Stimulated activated CD8-positive, alpha-beta memory T cell treated with anti-CD3 and anti-CD28 coated beads, Interleukin-12 subunit alpha, Interleukin-12 subunit beta, amount 100 ng/mL, for 24 hours (primary cell): ENCODE results near the gene DCDC2B.

Experiments
- DNase-seq: peaks from one replicate; pipeline ENCODE4 v3.0.0-alpha.2; 2020; ENCODE audit errors: extremely low read depth

DCDC2B gene

DNA sequence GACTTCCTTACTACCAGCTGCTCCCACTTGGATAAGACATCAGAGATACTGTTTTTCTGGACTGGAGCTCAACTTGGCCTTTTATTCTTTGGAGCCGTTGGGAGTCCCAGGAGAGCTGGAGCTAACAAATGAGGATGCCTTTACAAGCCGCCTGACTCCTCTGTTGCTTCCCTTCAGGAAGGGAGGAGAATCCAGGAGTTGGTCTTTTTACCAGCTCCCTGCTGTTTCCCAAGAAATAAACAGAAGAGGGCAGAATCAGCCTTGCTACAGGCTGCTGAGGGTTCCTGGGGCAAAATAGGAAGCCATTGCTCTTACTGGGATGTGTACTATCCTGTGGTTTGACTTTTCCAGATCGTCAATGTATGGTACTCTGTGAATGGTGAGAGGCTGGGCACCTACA, 14.8 kb downstream of the DCDC2B start:
- no peak for DNase-seq

DNA sequence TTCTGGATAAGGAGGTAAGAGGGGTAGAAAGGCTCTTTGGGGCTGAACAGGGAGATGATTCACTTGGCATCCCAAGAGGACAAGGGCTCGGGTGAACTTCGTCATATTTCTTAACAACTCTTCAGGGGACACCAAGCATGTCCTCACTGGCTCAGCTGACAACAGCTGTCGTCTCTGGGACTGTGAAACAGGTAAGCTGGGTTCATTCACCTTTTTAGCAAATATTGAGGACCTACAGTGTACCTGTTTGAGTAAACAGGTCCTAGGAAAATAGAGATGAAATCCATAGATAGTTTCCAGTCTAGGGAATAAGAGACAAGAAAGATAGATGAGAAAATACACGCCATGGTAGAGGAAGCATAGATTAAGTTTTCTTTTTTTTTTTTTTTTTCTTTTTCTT, 15.4 kb downstream of the DCDC2B start:
- no peak for DNase-seq

GRCh38 chr1:32228771-32229170, 19.9 kb downstream of the DCDC2B start:
- no peak for DNase-seq

- no peak for DNase-seq
Observed at GRCh38 chr1:32231843-32232432, 23.0 kb downstream of the DCDC2B start.

DNA sequence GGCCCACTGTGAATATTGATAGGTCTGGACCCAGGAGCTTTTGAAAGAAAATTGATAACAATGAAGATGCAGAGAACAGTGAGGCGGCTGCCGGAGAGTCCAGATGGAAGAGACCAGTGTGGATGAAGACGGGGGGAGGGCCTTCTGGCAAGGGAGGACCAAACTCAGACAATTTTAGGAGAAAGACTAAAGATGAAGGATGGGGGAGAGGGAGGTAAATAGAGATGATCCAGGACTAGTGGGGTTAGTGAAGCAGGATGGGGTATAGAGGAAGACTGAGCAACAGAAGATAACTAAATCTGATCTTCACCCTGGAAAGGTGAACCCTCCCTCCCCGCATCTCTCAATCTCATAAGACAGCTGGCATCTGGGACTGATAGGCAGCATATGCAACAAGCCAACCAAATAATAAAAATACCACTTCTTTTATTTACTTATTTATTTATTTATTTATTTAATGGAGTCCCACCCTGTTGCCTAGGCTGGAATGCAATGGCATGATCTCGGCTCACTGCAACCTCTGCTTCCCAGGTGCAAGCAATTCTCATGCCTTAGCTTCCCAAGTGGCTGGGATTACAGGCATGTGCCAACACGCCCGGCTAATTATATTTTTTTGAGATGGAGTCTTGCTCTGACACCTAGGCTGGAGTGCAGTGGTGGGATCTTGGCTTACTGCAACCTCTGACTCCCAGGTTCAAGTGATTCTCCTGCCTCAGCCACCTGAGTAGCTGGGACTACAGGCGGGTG, 23.8 kb downstream of the DCDC2B start:
- no peak for DNase-seq

DNA sequence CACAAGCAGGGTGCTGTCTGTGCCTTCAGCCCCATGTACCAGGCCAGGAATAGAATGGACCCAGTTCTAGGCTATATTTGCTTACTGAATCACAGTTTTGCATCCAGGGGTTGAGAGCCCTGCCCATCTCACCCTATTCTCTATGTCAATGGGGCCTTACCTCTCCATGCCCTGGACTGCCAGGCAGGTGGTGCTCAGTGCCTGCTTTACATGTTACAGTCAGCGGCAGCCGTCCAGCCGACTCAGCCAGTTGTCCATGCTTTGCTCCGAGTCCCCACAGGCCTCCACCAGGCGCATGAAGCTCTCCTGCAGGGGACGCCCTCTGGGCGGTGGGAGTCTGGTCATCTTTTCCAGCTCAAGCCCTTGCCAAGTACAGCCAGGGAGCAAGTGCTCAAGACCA, 25.9 kb downstream of the DCDC2B start:
- no peak for DNase-seq

DNA sequence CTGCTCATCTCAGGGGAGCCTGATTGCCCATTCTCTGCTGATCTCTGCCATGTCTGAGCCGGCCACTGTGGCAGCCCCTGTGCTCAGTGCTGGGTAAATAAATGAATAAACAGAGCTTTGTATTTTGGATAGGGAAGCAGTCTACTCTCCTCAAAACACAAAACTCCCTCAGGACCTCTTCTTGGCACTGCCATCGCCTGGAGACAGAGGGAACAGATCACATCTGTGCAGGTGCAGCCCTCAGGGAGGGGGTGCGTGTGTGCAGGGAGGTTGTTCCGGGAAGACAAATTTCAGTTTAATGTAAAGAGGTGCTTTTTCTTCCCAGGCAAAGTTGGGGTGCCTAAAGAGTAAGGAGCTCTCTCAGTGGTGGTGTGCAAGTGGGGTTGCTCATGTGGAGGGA, 30.4 kb downstream of the DCDC2B start:
- DNase-seq: no peak

DNA sequence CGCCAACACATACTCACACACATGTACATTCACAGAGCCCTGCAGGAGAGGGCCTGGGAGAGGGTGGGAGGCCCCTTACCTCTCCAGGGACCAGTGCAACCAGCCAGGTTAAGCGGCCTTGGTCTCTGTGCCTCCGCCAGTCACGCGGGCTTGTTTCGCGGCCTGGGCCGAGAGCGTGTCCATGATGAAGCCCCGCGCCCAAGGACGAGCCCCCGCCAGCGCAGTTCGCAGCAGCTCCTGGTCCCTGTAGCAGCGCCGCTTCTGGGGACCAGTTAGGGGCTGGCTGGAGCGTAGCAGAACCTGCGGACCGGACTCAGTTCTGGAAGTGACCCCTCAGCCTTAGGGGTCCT, 30.9 kb downstream of the DCDC2B start:
- DNase-seq: no peak

DNA sequence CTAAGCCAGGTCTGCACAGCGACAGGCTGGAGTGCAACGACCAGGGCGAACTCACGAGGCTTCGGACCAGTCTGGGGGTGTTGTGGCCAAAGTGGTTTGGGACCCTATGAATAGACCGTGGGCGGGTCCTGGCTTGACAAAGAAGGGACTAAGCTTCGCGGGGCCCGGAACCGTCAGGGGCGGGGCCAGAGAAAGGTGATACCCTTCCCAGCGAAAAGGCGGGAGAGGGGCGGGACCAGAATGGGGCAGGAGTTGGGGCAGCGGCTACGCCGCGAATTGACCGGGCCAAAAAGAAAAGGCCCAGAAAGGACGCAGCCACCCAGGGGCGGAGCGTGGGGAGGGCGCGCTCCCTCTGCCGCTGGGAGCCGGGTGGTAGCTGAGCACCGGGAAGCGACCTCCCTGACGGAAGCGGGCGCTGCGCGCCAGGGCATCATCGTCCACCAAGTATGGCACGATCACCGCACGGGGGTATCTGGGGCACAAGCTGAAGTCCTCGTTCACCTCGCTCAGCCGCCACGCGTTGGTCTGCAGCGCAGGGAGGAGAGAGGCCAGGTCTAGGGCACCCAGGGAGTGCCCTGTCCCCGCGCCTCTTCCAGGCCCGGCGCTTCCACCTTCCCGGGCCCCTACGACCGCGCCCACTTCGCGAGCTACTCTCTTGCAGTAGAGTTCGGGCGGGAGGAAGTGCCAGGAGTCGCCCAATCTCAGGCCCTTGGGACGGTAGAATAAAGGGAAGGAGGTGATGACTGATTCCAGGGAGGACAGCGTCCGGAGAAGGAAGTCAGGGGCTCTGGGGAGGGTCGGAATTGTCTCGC, 31.5 kb downstream of the DCDC2B start:
- DNase-seq: no peak

GRCh38 chr1:32241001-32241763, 32.3 kb downstream of the DCDC2B start:
- no peak for DNase-seq

DNA sequence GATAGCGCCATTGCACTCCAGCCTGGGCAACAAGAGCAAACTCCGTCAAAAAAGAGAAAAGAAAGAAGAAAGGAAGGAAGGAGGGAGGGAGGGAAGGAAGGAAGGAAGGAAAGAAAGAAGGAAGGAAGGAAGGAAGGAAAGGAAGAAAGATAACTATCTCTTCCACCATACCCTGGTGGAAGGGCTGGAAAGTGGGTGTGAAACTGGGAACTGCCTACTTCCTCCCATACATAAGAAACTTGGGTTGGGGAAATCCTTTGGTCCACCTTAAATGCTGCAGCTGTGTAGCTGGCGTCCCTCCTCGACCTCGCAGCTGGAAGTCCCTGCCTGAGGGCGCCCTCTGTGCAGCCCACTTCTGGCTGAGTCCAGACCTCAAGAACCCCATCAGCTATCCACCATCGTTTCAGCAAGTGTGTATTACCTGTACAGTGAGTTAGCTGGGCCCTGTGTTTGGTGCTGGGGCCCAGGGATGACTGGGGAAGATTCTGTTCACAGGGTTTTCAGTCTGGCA, 33.5 kb downstream of the DCDC2B start:
- no peak for DNase-seq

DNA sequence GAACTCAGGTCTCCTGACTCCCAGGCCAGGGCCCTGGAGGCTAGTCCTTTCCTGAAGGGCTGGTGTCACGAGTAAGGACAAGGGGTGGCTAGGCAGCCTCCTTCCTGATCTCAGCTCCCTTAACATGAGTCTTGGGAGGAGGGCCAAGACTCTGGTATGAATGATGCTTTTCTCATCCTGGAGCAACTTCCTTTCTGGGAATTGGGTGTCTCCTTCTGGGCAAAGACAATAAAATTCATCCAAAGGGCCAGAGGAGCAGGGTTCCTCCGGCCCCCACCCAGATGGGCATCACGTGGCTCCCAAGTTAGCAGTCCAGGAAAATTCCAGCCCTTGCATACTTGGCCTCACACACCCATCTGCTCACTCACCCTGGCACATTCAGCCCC, 38.0 kb downstream of the DCDC2B start, which contains the start of gene FAM167B:
Gene FAM167B, plus strand, starts transcription at position 335 of the 386 bp plus-strand sequence. CDS start 200 bp downstream, outside the sequence.
- DNase-seq: no peak

DNA sequence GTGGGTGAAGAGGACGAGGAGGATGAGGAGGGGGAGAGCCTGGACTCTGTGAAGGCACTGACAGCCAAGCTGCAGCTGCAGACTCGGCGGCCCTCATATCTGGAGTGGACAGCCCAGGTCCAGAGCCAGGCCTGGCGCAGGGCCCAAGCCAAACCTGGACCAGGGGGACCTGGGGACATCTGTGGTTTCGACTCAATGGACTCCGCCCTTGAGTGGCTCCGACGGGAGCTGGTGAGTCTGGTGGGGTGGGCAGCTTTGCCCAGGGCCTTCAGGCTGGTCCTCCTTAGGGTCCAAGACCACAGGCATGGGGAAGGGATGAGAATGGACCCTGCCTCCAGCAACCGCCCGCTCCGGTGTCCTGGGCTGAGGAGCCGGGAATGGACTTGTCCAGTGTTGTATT, 38.6 kb downstream of the DCDC2B start:
- DNase-seq: no peak

- DNase-seq: no peak
Observed at GRCh38 chr1:32247983-32248889, 39.3 kb downstream of the DCDC2B start.

DNA sequence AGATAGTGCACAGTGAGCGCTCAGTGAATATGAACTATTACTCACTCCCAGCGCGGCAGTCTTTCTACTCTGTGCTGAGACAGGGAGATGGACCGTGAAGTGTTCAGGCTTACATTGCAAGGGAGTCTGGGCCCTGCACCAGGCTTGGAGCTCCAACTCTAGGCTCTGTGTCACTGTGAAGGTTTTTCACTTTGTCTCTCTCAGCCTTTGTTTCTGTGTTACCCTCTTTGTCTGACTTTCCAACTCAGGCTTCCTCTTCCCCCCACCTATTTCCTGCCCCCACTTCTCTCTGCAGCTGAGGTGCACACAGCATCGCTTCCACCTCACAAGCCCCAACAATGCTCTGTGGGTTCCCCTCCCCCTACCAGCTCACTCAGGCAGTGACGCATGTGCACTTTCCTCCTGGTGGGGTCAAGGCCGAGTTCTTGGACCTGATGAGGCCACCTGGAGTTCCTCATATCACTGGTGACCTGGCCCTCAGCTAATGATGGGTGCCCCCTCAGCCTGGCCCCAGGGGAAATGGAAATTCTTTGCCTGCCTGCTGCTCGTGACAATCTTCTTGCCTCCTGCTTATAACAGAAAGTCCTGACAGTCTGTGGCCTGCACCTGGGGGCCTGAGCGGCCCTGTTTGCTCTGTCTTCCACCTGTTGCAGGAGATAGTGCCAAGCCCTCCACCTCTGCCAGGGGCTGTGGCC, 41.1 kb downstream of the DCDC2B start:
- DNase-seq: no peak

DNA sequence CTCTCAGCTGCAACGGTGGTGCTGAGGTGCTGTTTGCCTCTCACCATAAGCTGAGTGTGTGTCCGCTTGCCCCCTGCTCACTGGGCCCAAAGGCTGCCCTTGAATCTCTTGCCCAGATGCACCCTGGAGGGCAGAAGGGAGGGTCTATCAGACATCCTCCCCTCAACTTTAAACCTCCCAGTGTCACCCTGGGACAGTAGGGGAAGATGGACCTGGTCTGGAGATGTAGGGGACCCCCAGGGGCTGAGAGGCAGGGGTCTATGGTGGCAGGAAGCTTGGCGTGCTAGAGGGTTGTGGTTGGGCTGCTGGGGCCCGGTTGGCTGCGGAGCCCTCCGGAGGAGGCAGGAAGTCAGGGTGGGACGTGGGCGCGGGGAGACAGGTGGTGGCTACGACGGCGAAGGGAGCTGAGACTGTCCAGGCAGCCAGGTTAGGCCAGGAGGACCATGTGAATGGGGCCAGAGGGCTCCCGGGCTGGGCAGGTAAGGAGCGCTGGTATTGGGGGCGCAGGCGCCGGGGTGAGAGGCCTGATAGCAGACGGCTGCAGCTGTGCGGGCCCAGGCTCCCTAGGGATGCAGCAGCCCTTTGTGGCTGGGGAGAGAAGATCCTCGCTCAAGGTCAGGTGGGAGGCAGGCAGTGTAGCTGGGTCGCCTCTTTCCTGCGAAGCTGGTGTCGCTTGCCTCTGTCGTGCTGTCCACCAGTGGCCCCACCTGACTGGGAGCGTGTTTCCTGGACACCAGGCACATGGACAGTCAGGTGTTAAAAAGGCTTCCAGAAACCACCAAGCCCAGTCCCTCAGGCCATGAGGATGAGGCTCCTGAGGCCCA, 42.2 kb downstream of the DCDC2B start, which contains the start of gene LCK:
Gene LCK, plus strand, starts transcription at position 373 of the 824 bp plus-strand sequence. CDS start 23,065 bp downstream, outside the sequence.
- DNase-seq: no peak

- DNase-seq: no peak
Observed at GRCh38 chr1:32255072-32256071, 46.5 kb downstream of the DCDC2B start.
